NCI-H2196 treated with DMSO at 0.1 percent for 48 hours (cell line): ENCODE data around the gene PCDHGA5.
"Not testable (repeated sequence)": the region's sequence is repeated elsewhere in the genome, so short reads cannot be mapped to it uniquely, and the experiment has no call there.

Source experiments
- DNase-seq: peaks from one replicate; lab custom pipeline; 2025; ENCODE audit not compliant: unreplicated experiment; lab: John Stamatoyannopoulos, UW

The PCDHGA5 gene

GRCh38 chr5:141349917-141350619 is 13.9 kb upstream of the PCDHGA5 start, which contains the start of gene PCDHGB1:
Gene PCDHGB1, plus strand, starts transcription at chr5:141350099. Its CDS starts 162 bp downstream, at chr5:141350261.
- DNase-seq = no peak

- DNase-seq = no peak
Observed at GRCh38 chr5:141351591-141351990, 12.4 kb upstream of the PCDHGA5 start.

- DNase-seq = no peak
Observed at GRCh38 chr5:141354900-141355469, 9.0 kb upstream of the PCDHGA5 start, which contains the start of gene PCDHGA4. Gene PCDHGA4, plus strand, starts transcription at chr5:141355021. Its CDS starts 87 bp downstream, at chr5:141355108.

GRCh38 chr5:141355641-141356040 is 8.3 kb upstream of the PCDHGA5 start:
- DNase-seq = no peak

GRCh38 chr5:141356133-141356532 is 7.8 kb upstream of the PCDHGA5 start:
- no peak for DNase-seq

GRCh38 chr5:141356950-141357349 is 7.0 kb upstream of the PCDHGA5 start:
- DNase-seq = no peak

GRCh38 chr5:141359790-141360426 is 4.1 kb upstream of the PCDHGA5 start, which contains the start of gene PCDHGB2:
Gene PCDHGB2, plus strand, starts transcription at chr5:141359994. Its CDS starts 142 bp downstream, at chr5:141360136.
- no peak for DNase-seq

GRCh38 chr5:141360685-141361084 is 3.3 kb upstream of the PCDHGA5 start:
- no peak for DNase-seq

- no peak for DNase-seq
Observed at GRCh38 chr5:141362719-141363118, 1.2 kb upstream of the PCDHGA5 start.

- DNase-seq = no peak
Observed at GRCh38 chr5:141366016-141366896, 2.3 kb downstream of the PCDHGA5 start.

- DNase-seq = no peak
Observed at GRCh38 chr5:141369994-141370848, 6.3 kb downstream of the PCDHGA5 start, which contains the start of gene PCDHGB3. Gene PCDHGB3, plus strand, starts transcription at chr5:141370242. Its CDS starts 153 bp downstream, at chr5:141370395.

GRCh38 chr5:141371572-141372475 is 7.9 kb downstream of the PCDHGA5 start:
- DNase-seq = no peak

GRCh38 chr5:141373673-141374317 is 9.8 kb downstream of the PCDHGA5 start, which contains the start of gene PCDHGA6:
Gene PCDHGA6, plus strand, starts transcription at chr5:141373891. Its CDS starts 193 bp downstream, at chr5:141374084.
- no peak for DNase-seq

- no peak for DNase-seq
Observed at GRCh38 chr5:141374627-141375026, 10.7 kb downstream of the PCDHGA5 start.

GRCh38 chr5:141375444-141376155 is 11.6 kb downstream of the PCDHGA5 start:
- DNase-seq = not testable (repeated sequence)

GRCh38 chr5:141382469-141383294 is 18.7 kb downstream of the PCDHGA5 start, which contains the start of gene PCDHGA7:
Gene PCDHGA7, plus strand, starts transcription at chr5:141382742. Its CDS starts 158 bp downstream, at chr5:141382900.
- DNase-seq = no peak

- DNase-seq = no peak
Observed at GRCh38 chr5:141383345-141383744, 19.4 kb downstream of the PCDHGA5 start.
